ENCODE results near the gene CCDC159.

The CCDC159 gene

DNA sequence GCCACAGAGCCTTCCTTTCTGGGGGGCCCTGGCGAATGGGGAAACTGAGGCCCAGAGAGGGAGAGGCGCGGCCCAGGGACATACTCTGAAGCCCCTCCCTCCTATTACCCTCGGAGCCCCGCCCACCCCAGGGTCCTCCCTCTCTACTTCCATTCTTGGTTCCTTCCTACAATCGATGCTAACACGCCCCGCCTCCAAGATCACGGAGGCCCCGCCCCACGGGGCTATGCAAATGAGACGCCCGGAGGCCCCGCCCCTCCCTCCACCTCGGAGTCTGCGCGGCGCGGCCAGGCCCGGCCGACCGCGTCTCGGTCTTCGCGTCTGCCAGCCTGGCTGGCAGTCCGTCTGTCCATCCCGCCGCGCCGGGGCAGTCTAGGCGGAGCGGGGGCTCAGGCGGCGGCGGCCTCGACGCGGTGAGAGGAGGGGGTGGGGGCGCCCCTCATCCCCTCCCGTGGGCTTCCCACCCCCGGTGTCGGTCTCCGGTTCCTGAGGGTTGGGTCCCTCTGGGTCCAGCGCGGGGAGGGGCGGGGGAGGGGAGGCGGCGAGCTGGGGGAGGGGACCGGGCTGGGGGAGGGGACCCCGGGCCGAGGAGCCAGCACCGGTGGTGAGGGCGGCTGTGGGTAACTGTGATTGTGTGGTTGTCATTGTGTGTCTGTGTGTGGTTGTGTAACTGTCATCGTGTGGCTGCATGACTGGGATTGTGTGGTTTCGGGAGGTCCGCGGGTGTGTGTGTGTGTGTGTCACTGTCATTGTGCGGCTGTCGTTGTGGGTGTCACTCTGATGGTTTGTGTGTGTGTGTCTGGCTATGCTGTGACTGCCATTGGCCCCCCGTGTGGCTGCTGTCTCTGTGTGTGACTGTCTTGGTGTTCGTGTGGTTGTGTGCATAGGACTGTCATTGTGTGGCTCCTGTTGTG lies 9.1 kb downstream of the CCDC159 start, which contains the start of gene PLPPR2:
TSS of gene PLPPR2 (plus strand) at position 273 of the 914 bp plus-strand sequence. CDS start 2,242 bp downstream, outside the sequence.
- Histone ChIP-seq H3K9ac (ENCODE audit: low read length) (peak within 1 kb of the TSS; percentile 87), H3K27me3 (ENCODE audit: control insufficient read depth in 1 of 2, insufficient read depth in 1 of 2, low read length in 2 of 2) (peaks cover 0 to 13% of the 10 kb centered on the region in 2 experiments), H3K36me3 (ENCODE audit: control insufficient read depth in 1 of 2, insufficient read depth in 2 of 2, low read depth in 1 of 2, low read length in 2 of 2) (peaks cover 8 to 21% of the 10 kb centered on the region in 2 experiments), H3K4me2 (ENCODE audit: low read length, poor library complexity, severe bottlenecking) (peak within 1 kb of the TSS; percentile 75), H2BK120ac (ENCODE audit: low read depth, low read length) (peak within 1 kb of the TSS; percentile 83), H3K9me3 (ENCODE audit: control insufficient read depth, low read length) (no peaks in the 10 kb centered on the region), H2AFZ (ENCODE audit: low read depth, low read length) (peak within 1 kb of the TSS; percentile 36), H4K8ac (ENCODE audit: low read length) (peak within 1 kb of the TSS; percentile 72), H3K18ac (ENCODE audit: low read depth in 1 of 2, low read length in 2 of 2) (peak within 1 kb of the TSS; percentile 87 to 92), H3K23ac (ENCODE audit: low read length in 2 of 2) (peak within 1 kb of the TSS in 1 of 2 experiments; percentile 20), H3K27ac (ENCODE audit: low read length, poor library complexity, severe bottlenecking) (no peak within 1 kb of the TSS), H2BK5ac (ENCODE audit: low read depth, low read length, poor library complexity, severe bottlenecking) (no peak within 1 kb of the TSS), H3K4me1 (ENCODE audit: control insufficient read depth, insufficient read depth, low read depth, low read length) (peaks cover 13% of the 10 kb centered on the region), H3K14ac (ENCODE audit: low read length in 2 of 2) (peak within 1 kb of the TSS in 1 of 2 experiments; percentile 84), H2BK12ac (ENCODE audit: low read length in 2 of 2) (peak within 1 kb of the TSS; percentile 69 to 71), H4K91ac (ENCODE audit: low read length) (peak within 1 kb of the TSS; percentile 83), H3K4ac (ENCODE audit: low read depth in 1 of 2, low read length in 2 of 2) (peak within 1 kb of the TSS; percentile 13 to 59), H3K79me1 (replicated peaks; ENCODE audit: low read length, poor library complexity, severe bottlenecking) (peaks cover 6% of the 10 kb centered on the region), H2AK5ac (ENCODE audit: low read length, severe bottlenecking) (no peak within 1 kb of the TSS), H3K4me3 (ENCODE audit: insufficient read depth in 1 of 2, low read depth in 1 of 2, low read length in 2 of 2) (peak within 1 kb of the TSS; percentile 69 to 98), H2BK15ac (ENCODE audit: low read depth, poor library complexity, severe bottlenecking) (peak within 1 kb of the TSS; percentile 95)
- peak; percentile 91 for DNase-seq
- WGBS = 12% methylated on average over 42 of the region's 62 CpGs

DNA sequence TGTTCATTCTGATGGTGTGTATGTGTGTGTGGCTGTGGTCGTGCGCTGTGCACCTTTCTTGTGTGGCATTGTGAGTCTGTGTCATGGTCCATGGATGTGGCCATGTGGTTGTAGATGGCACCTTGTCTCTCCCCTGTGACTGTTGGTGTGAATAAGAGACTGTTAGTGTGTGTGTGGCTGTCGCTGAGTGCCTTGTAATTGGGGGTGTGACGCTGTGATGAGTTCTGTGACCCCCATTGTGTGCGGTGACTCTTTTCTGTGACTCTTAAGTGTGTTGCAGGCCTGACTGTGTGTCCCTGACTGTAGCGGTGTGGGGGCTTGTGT lies 9.7 kb downstream of the CCDC159 start:
- Histone ChIP-seq H2BK12ac (ENCODE audit: low read length in 2 of 2) (peak overlapping the region; percentile 40 to 71), H3K4me2 (ENCODE audit: low read length, poor library complexity, severe bottlenecking) (peak overlapping the region; percentile 37), H3K14ac (ENCODE audit: low read length in 2 of 2) (peak overlapping the region in 1 of 2 experiments; percentile 75), H2AFZ (ENCODE audit: low read depth, low read length) (no peak overlapping the region), H3K18ac (ENCODE audit: low read depth in 1 of 2, low read length in 2 of 2) (peak overlapping the region; percentile 87 to 90), H3K27me3 (ENCODE audit: control insufficient read depth in 1 of 2, insufficient read depth in 1 of 2, low read length in 2 of 2) (peaks cover 0 to 19% of the 10 kb centered on the region in 2 experiments), H3K27ac (ENCODE audit: low read length, poor library complexity, severe bottlenecking) (no peak overlapping the region), H3K23ac (ENCODE audit: low read length in 2 of 2) (no peak overlapping the region), H3K4me1 (ENCODE audit: control insufficient read depth, insufficient read depth, low read depth, low read length) (peaks cover 13% of the 10 kb centered on the region), H2AK5ac (ENCODE audit: low read length, severe bottlenecking) (no peak overlapping the region), H4K8ac (ENCODE audit: low read length) (peak overlapping the region; percentile 72), H3K4me3 (ENCODE audit: insufficient read depth in 1 of 2, low read depth in 1 of 2, low read length in 2 of 2) (peak overlapping the region; percentile 69 to 98), H3K36me3 (ENCODE audit: control insufficient read depth in 1 of 2, insufficient read depth in 2 of 2, low read depth in 1 of 2, low read length in 2 of 2) (peaks cover 14 to 28% of the 10 kb centered on the region in 2 experiments), H2BK15ac (ENCODE audit: low read depth, poor library complexity, severe bottlenecking) (no peak overlapping the region), H2BK120ac (ENCODE audit: low read depth, low read length) (no peak overlapping the region), H2BK5ac (ENCODE audit: low read depth, low read length, poor library complexity, severe bottlenecking) (no peak overlapping the region), H3K9me3 (ENCODE audit: control insufficient read depth, low read length) (no peaks in the 10 kb centered on the region), H3K4ac (ENCODE audit: low read depth in 1 of 2, low read length in 2 of 2) (peak overlapping the region in 1 of 2 experiments; percentile 13), H4K91ac (ENCODE audit: low read length) (peak overlapping the region; percentile 83), H3K9ac (ENCODE audit: low read length) (peak overlapping the region; percentile 87), H3K79me1 (replicated peaks; ENCODE audit: low read length, poor library complexity, severe bottlenecking) (peaks cover 6% of the 10 kb centered on the region)
- WGBS = 93% methylated on average over 6 of the region's 6 CpGs
- DNase-seq = no peak

DNA sequence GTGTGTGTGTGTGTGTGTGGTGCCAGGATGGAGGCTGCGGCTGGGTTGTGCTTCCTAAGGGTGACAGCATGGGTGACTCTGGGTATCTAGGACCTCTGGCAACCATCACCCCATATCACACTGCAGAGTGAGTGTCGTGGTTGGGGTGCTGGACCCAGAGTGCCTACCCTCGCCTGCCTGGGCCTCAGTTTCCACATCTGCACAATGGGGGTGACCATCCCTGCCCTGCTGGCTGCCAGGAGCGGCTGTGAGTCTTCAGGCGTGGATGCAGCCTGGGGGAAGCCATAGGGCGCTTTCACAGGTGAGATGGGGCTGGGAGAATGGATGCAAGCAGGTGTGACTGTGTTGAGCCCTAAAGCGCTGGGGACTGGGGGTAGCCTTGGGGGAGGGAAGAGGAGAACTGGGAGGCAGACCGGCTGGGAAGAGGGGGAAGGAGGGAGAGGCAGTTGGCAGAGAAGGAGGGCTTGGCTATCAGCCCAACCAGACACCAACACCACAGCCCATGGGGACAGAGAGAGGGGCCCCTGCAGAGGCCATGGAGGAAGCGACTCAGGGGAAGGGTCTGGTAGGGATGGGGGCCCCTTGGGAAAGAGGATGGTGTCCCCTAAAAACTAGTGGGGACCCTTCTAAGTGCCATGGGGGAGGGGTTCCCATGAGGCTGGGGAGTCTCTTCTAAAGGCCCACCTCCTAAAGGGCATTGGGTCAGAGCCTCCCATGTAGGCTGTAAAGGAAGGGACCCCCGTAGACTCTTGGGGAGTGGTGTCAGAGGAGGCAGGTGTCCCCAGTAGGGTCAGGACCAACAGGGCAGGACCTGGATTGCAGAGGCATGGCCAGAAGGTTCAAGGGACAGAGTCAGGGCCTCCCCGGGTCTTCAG lies 10.6 kb downstream of the CCDC159 start:
- Histone ChIP-seq H3K9ac (ENCODE audit: low read length) (no peak overlapping the region), H2BK15ac (ENCODE audit: low read depth, poor library complexity, severe bottlenecking) (no peak overlapping the region), H3K4me3 (ENCODE audit: insufficient read depth in 1 of 2, low read depth in 1 of 2, low read length in 2 of 2) (peak overlapping the region in 1 of 2 experiments; percentile 98), H3K14ac (ENCODE audit: low read length in 2 of 2) (no peak overlapping the region), H3K79me1 (replicated peaks; ENCODE audit: low read length, poor library complexity, severe bottlenecking) (peaks cover 6% of the 10 kb centered on the region), H2AFZ (ENCODE audit: low read depth, low read length) (no peak overlapping the region), H3K4me2 (ENCODE audit: low read length, poor library complexity, severe bottlenecking) (no peak overlapping the region), H3K27me3 (ENCODE audit: control insufficient read depth in 1 of 2, insufficient read depth in 1 of 2, low read length in 2 of 2) (peaks cover 0 to 27% of the 10 kb centered on the region in 2 experiments), H2BK5ac (ENCODE audit: low read depth, low read length, poor library complexity, severe bottlenecking) (no peak overlapping the region), H3K18ac (ENCODE audit: low read depth in 1 of 2, low read length in 2 of 2) (no peak overlapping the region), H2BK12ac (ENCODE audit: low read length in 2 of 2) (no peak overlapping the region), H3K4ac (ENCODE audit: low read depth in 1 of 2, low read length in 2 of 2) (no peak overlapping the region), H2AK5ac (ENCODE audit: low read length, severe bottlenecking) (no peak overlapping the region), H3K9me3 (ENCODE audit: control insufficient read depth, low read length) (no peaks in the 10 kb centered on the region), H4K8ac (ENCODE audit: low read length) (no peak overlapping the region), H3K4me1 (ENCODE audit: control insufficient read depth, insufficient read depth, low read depth, low read length) (peaks cover 20% of the 10 kb centered on the region), H4K91ac (ENCODE audit: low read length) (no peak overlapping the region), H3K27ac (ENCODE audit: low read length, poor library complexity, severe bottlenecking) (no peak overlapping the region), H2BK120ac (ENCODE audit: low read depth, low read length) (no peak overlapping the region), H3K23ac (ENCODE audit: low read length in 2 of 2) (no peak overlapping the region), H3K36me3 (ENCODE audit: control insufficient read depth in 1 of 2, insufficient read depth in 2 of 2, low read depth in 1 of 2, low read length in 2 of 2) (peaks cover 23 to 36% of the 10 kb centered on the region in 2 experiments)
- DNase-seq = no peak
- WGBS = 91% methylated on average over 10 of the region's 11 CpGs

All from mesenchymal stem cell (in vitro differentiated cells and primary cell).